Muscle layer of duodenum (tissue), 2 donors: Measurements from ENCODE around the gene SLAMF1.
"Not testable (repeated sequence)": the region's sequence is repeated elsewhere in the genome, so short reads cannot be mapped to it uniquely, and the experiment has no call there.

Source experiments
- H3K27ac ChIP-seq: one replicate; pipeline ENCODE4 v1.7.0; 2013; ENCODE audit warnings: mild to moderate bottlenecking, low read length
- H3K27me3 ChIP-seq: one replicate; pipeline ENCODE4 v1.7.0; 2013; ENCODE audit warnings: low read depth, mild to moderate bottlenecking, control low read depth, low read length
- H3K36me3 ChIP-seq, 2 donors: one replicate each; pipeline ENCODE4 v1.7.0; 2013; ENCODE audit warnings: low read length in 2 of 2, control low read depth in 1 of 2, mild to moderate bottlenecking in 1 of 2; ENCODE audit not compliant: insufficient read depth in 2 of 2, control insufficient read depth in 1 of 2
- H3K4me1 ChIP-seq, 2 donors: one replicate each; pipeline ENCODE4 v1.7.0; 2013; ENCODE audit warnings: low read length in 2 of 2, mild to moderate bottlenecking in 2 of 2, control low read depth in 1 of 2, moderate library complexity in 1 of 2; ENCODE audit not compliant: insufficient read depth in 2 of 2, control insufficient read depth in 1 of 2
- H3K4me3 ChIP-seq, 2 donors: one replicate each; pipeline ENCODE4 v1.7.0; 2013; ENCODE audit warnings: low read length in 2 of 2, low read depth in 1 of 2, mild to moderate bottlenecking in 1 of 2
- H3K9me3 ChIP-seq, 2 donors: one replicate each; pipeline ENCODE4 v1.7.0; 2013; ENCODE audit warnings: low read length in 2 of 2, control low read depth in 1 of 2, mild to moderate bottlenecking in 1 of 2; ENCODE audit not compliant: control insufficient read depth in 1 of 2
- donor health status: healthy.

SLAMF1 gene

GRCh38 chr1:160637065-160637464 is 9.8 kb downstream of the SLAMF1 start:
- H3K4me3 ChIP-seq, result no peak overlapping the region
- no peaks in the 10 kb centered on the region for H3K4me1 ChIP-seq
- no peaks in the 10 kb centered on the region for H3K9me3 ChIP-seq
- no peak overlapping the region for H3K27ac ChIP-seq
- no peaks in the 10 kb centered on the region for H3K36me3 ChIP-seq
- no peaks in the 10 kb centered on the region for H3K27me3 ChIP-seq

GRCh38 chr1:160636547-160636946 is 10.3 kb downstream of the SLAMF1 start:
- Histone ChIP-seq H3K27me3 (no peaks in the 10 kb centered on the region), H3K4me1 (no peaks in the 10 kb centered on the region), H3K4me3 (no peak overlapping the region), H3K36me3 (no peaks in the 10 kb centered on the region), H3K27ac (no peak overlapping the region), H3K9me3 (no peaks in the 10 kb centered on the region)

DNA sequence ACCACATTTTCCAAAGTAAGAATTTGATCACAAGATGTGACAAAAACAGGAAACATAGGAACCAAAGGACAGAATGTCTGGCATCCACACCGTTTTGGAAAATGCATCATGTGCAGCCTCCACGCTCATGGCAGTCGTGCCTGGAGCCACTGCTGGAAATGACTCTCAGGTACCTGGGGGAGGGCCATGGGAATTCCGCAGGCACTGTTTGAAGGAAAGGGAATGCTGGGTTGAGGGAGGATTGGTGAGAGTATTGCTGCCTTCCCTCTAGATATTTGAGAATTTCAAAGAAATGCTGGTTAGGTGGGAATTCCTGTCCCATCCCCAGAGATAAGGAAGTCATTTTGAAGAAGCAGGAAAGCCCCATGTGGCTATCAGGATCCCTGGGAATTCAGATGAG is 10.8 kb downstream of the SLAMF1 start:
- Histone ChIP-seq H3K4me3 (no peak overlapping the region), H3K4me1 (no peaks in the 10 kb centered on the region), H3K27ac (no peak overlapping the region), H3K36me3 (no peaks in the 10 kb centered on the region), H3K9me3 (no peaks in the 10 kb centered on the region), H3K27me3 (no peaks in the 10 kb centered on the region)

GRCh38 chr1:160634543-160635491 is 12.0 kb downstream of the SLAMF1 start:
- no peaks in the 10 kb centered on the region for H3K27me3 ChIP-seq
- H3K4me1 ChIP-seq, result no peaks in the 10 kb centered on the region
- no peaks in the 10 kb centered on the region for H3K36me3 ChIP-seq
- H3K27ac ChIP-seq, result no peak overlapping the region
- no peak overlapping the region for H3K4me3 ChIP-seq
- H3K9me3 ChIP-seq, result no peaks in the 10 kb centered on the region

DNA sequence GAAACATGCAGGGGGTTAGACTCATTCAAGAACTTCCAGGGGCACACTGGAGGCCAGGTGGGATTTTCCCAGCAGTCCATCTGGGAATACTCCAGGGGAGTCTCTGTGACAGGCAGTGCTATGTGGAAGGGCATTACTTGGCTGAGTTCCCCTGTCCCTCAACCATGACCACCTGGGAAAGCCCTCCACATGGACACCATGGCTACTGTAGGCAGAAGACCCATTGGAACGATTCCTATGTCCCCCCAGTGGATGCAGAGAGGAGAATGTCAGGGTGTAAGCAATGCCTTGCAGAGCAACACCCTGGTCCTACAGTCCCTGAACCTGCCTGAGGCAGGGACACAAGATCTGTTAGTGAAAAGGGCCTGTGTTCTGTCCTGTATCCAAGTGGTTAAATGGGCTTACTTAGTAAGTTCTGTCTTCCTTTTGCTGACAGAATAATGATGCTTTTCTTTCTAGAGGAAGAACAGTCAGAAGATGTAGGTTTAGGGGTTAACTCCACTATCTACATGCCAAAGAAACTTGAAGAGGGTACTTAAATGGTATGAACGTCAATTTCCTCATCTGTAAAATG is 13.4 kb downstream of the SLAMF1 start:
- Histone ChIP-seq H3K9me3 (no peaks in the 10 kb centered on the region), H3K4me3 (no peak overlapping the region), H3K4me1 (no peaks in the 10 kb centered on the region), H3K36me3 (no peaks in the 10 kb centered on the region), H3K27me3 (no peaks in the 10 kb centered on the region), H3K27ac (no peak overlapping the region)

DNA sequence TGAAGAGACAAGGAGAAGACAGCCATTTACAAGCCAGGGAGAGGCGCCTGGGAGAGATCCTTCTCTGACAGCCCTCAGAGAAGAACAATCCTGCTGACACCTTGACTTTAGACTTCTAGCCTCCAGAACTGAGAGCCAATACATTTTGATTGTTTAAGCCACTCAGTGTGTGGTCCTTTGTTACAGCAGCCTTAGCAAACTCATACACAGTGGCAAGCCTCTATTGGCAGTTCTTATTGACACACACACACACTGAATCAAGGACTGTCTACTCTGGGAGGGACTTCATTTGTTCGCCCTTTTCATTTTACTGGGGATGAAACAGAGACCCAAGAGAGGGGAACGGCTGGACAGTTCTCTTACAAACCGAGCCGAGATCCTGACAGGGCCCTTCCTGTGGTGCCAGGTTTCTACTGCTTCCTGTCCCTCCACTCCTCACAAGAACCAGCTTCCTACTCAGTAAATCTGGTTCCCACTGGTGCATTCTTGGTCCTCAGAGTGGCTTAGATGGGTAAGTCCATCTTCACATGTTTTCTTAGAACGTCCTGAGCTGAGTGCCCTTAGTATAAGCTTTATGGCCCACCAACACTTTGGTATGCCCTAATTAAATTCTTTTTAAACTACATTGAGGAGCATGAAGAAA is 14.7 kb downstream of the SLAMF1 start:
- Histone ChIP-seq H3K9me3 (no peaks in the 10 kb centered on the region), H3K36me3 (no peaks in the 10 kb centered on the region), H3K4me3 (no peak overlapping the region), H3K27ac (no peak overlapping the region), H3K4me1 (no peaks in the 10 kb centered on the region), H3K27me3 (no peaks in the 10 kb centered on the region)

DNA sequence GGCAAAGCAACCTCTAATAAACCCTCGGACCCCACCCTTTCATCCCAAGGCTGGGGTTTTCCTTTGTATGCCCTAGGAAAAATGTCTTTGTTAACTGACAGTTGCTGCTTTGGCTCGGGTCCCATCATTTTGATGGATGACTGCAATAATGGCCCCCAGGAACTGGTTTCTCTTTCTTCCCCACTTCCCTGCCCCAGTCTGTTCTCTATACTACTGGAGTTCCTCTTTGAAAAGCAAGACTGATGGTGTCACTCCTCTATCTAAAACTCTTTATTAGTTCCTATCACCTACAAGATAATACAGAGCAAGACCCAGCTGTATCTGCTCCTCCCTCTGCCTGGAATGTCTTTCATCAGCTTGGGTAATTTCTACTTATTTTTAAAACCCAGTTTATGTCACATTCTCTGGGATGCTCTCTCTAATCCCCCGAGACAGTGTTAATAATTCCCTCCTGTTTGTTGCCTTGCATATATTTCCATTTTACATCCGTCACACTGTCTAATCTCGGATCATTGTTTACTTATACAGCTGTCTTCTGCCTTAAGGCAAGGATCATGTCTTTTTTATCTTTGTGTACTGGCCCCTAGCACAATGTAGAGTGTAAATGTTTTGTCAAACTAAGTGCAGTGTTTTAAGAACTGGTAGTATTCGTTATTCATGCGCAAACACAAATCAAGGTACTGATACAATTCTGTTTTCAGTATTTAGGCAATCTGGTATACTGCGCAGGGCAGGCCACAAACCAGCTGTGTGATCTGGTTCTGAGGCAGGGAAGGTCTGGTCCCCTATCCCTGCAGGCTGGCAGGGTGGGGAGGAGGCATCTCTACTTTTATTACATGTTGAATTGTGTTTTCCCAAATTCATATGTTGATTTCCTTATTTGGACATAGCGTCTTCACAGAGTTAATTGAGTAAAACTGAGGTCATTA is 16.1 kb downstream of the SLAMF1 start:
- H3K4me1 ChIP-seq, result no peaks in the 10 kb centered on the region
- no peaks in the 10 kb centered on the region for H3K27me3 ChIP-seq
- H3K36me3 ChIP-seq, result no peaks in the 10 kb centered on the region

DNA sequence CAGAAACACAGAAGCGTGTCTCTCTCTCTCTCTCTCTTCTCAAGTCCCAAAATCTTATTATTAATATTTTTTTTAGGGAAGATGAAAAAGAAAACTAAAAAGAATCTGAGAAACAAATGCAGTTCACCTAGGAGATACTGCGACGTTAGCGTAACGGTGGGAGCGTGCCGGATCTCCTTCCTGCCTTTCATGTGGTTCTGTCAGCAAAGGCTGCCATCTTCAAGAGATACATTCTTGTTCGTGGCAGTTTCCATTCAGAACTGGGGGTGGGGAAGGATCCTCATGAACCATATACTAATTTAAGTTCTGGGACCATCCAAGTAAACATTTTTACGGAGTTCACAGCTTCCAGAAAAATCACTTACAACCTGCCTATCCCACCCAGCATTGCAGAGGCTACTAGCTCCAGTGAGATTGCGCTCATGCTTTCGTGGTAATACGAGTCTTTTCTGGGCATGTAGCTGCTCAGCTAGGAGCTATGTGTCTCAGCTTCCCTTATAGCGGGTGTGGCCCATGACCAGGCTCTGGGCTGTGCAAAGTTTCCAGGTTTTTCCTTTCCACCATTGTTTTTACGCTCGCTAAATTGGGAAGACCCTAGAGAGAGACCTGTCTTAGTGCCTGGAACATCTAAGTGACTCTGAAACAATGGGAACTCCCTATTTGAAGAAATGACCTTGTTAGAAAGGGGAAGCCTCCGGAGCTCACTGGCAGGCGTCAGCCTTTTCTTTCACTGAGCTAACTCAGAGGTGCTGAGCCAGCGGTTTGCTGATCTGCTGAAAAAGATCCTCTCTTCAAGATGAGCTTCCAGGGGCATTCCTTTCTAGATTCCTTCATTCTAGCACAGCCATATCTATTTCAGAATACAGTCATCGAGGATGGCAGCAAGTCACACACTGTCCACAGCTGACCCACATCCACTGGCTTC is 17.3 kb downstream of the SLAMF1 start:
- Histone ChIP-seq H3K4me3 (no peak overlapping the region), H3K4me1 (no peaks in the 10 kb centered on the region), H3K27ac (no peak overlapping the region), H3K36me3 (no peaks in the 10 kb centered on the region), H3K9me3 (no peaks in the 10 kb centered on the region), H3K27me3 (no peaks in the 10 kb centered on the region)

More for the DNA sequence above, 16.1 kb downstream of the SLAMF1 start:
- no peak overlapping the region for H3K27ac ChIP-seq
- no peak overlapping the region for H3K4me3 ChIP-seq
- no peaks in the 10 kb centered on the region for H3K9me3 ChIP-seq

DNA sequence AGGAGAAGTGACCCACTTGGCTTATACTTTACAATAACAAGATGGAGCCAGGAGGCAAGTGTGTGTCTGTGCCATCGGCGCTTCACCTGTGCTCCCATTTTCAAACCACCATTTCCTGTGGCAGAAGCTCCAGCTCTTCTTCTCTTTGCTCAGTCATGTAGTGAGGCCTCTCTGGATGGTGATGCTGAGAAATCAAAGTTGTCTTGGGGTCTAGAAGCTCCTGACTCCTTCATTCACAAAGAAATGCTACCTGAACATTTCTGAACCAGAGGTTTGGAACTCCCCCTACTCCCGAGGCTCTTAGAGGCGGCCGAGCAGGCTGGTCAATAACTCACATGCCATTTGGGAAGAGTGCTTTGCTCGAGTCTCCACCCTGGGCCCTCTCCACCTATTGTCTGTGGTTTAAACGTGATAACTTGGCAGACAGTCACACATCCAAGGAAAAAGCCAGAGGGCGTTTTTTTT is 18.0 kb downstream of the SLAMF1 start:
- no peak overlapping the region for H3K4me3 ChIP-seq
- no peaks in the 10 kb centered on the region for H3K9me3 ChIP-seq
- H3K4me1 ChIP-seq, result no peaks in the 10 kb centered on the region
- no peaks in the 10 kb centered on the region for H3K27me3 ChIP-seq
- H3K36me3 ChIP-seq, result no peaks in the 10 kb centered on the region
- no peak overlapping the region for H3K27ac ChIP-seq

DNA sequence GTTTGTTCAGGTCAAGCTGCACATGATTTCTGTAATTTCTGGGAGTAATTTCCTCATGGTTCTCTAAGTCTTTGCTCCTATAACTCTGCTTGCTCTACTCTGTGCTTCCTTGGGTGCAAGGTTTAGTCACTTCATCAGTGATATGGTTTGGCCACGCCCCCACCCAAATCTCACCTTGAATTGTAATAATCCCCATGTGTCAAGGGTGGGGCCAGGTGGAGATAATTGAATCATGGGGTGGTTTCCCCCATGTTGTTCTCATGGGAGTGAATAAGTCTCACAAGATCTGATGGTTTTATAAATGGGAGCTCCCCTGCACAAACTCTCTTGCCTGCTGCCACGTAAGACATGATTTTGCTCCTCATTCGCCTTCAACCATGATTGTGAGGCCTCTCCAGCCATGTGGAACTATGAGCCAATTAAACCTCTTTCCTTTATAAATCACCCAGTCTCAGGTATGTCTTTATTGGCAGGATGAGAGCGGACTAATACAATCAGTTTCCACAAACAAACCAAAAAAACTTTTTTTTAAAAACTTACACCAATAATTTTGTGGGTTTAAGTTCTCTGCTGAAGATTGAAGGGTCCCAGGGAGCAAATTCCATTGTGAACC is 19.1 kb downstream of the SLAMF1 start:
- not testable (repeated sequence) for H3K27ac ChIP-seq, H3K4me3 ChIP-seq, H3K9me3 ChIP-seq, H3K4me1 ChIP-seq, H3K27me3 ChIP-seq, H3K36me3 ChIP-seq
